ENCODE data around the gene SAMD10. TPM values are rescaled to one million over a fixed set of nuclear protein-coding genes. Genes with fewer than 3 reads are reported as not detected.

The SAMD10 gene
- polyA plus RNA-seq, 3 donors: 0.34 to 2.4 (median 0.67) TPM

DNA sequence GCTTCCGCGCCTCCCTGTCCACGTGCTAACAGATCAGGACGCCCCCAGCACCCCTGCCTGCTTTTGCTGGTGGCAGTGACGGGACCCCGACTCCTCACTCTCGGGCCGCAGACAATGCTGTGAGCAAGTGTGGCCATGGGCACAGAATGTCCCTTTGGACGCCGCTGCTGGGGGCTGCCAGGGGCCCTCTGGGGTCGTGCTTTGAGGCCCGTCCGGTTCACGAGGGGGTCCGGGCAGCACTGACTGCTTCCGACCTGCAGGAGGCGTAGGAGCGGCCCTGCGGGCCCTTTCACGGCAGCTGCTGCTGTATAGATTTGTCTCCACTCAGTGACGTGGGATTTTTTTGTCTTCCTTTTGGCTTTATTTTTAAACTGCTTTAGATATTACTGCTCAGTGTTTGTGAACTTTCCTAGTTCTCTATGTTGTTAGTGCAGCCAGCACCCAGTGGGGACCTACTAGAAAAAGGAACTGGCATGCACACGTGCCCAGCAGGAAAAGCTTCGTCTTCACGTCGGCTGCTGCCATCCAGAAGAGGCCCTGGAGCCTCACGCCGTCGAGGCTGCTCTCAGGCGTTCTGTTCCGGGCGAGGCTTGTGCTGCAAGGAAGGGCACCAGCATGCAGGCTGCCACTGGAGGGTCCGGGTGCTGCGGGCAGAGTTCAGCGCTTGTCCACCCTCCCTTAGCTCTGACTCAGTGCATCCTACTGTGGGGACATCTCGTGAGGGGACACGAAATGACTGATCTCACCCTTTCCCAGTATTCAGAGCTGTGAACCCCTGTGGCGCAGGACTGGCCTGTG lies 45.0 kb downstream of the SAMD10 start:
- peaks cover 13% of the 10 kb centered on the region for H3K4me1 Mint-ChIP-seq
- Histone ChIP-seq H3K9me3 (replicated peaks in 1 of 2; ENCODE audit: control insufficient read depth in 1 of 2, insufficient read depth in 1 of 2, low read length in 2 of 2) (no peaks in the 10 kb centered on the region), H3K27ac (ENCODE audit: low read depth in 1 of 2, low read length in 2 of 2) (peak overlapping the region in 1 of 2 donors; percentile 45), H3K4me2 (replicated peaks; ENCODE audit: extremely low read depth, low read length, poor library complexity, severe bottlenecking) (no peak overlapping the region), H3K4me1 (ENCODE audit: control insufficient read depth in 1 of 2, insufficient read depth in 2 of 2, low read length in 2 of 2) (peaks cover 4 to 9% of the 10 kb centered on the region in 2 donors), H2AFZ (ENCODE audit: insufficient read depth, low read depth, low read length, poor library complexity, severe bottlenecking) (no peak overlapping the region), H3K36me3 (replicated peaks in 1 of 2; ENCODE audit: control insufficient read depth in 1 of 2, insufficient read depth in 2 of 2, low read length in 2 of 2) (peaks cover 71 to 91% of the 10 kb centered on the region in 2 donors), H3K4me3 (replicated peaks in 1 of 3; ENCODE audit: low read depth in 2 of 3, low read length in 3 of 3) (no peak overlapping the region), H4K20me1 (ENCODE audit: insufficient read depth, low read length) (peaks cover 100% of the 10 kb centered on the region), H3K79me2 (ENCODE audit: insufficient read depth, low read length) (peaks cover 99% of the 10 kb centered on the region), H3K9ac (ENCODE audit: insufficient read depth, low read length, poor library complexity, severe bottlenecking) (no peak overlapping the region), H3K27me3 (ENCODE audit: control insufficient read depth in 2 of 2, insufficient read depth in 2 of 2, low read length in 2 of 2) (no peaks in the 10 kb centered on the region)
- H3K9me3 Mint-ChIP-seq: peaks cover 0 to 6% (median 0%) of the 10 kb centered on the region in 7 donors
- H3K4me3 Mint-ChIP-seq: no peak overlapping the region
- intact Hi-C loops (cut with micrococcal nuclease): no loop called here
- H3K27ac Mint-ChIP-seq: peak overlapping the region in 5 of 7 donors; percentile 7 to 75 (median 30)
- H3K27me3 Mint-ChIP-seq (ENCODE audit: low read depth in 3 of 3): peaks cover 0 to 3% (median 0%) of the 10 kb centered on the region in 3 donors
- 83% methylated on average over 32 of the region's 37 CpGs for WGBS (ENCODE audit: insufficient coverage)
- no peak for DNase-seq
- H3K36me3 Mint-ChIP-seq: peaks cover 58 to 86% of the 10 kb centered on the region in 2 donors
- TF ChIP-seq, protein P1, sequence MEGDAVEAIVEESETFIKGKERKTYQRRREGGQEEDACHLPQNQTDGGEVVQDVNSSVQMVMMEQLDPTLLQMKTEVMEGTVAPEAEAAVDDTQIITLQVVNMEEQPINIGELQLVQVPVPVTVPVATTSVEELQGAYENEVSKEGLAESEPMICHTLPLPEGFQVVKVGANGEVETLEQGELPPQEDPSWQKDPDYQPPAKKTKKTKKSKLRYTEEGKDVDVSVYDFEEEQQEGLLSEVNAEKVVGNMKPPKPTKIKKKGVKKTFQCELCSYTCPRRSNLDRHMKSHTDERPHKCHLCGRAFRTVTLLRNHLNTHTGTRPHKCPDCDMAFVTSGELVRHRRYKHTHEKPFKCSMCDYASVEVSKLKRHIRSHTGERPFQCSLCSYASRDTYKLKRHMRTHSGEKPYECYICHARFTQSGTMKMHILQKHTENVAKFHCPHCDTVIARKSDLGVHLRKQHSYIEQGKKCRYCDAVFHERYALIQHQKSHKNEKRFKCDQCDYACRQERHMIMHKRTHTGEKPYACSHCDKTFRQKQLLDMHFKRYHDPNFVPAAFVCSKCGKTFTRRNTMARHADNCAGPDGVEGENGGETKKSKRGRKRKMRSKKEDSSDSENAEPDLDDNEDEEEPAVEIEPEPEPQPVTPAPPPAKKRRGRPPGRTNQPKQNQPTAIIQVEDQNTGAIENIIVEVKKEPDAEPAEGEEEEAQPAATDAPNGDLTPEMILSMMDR (IDR thresholded peaks at IDR 0.05): peak; percentile 45

DNA sequence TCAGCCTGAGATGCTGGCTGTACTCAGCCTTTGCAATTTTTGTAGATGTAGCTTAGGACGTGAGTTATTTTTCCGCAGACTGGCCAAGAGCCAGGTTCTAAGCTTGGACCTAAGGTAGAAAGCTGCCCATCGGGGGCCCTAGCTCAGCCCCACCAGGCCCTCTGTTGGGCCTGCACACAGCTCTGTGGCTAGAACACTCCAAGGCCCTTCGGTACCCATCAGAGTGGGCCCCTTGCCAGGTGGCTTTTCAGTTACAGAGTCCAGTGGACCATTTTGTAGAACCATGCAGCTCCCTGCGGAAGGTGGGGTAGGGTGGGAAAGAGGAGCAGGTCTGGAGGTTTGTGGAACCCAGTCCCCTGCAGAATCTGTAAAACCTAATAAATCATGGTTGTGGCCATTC lies 45.8 kb downstream of the SAMD10 start:
- H3K4me1 Mint-ChIP-seq: peaks cover 13% of the 10 kb centered on the region
- H3K27me3 Mint-ChIP-seq (ENCODE audit: low read depth in 3 of 3): peaks cover 0 to 3% (median 0%) of the 10 kb centered on the region in 3 donors
- no peak overlapping the region for H2AFZ ChIP-seq (ENCODE audit: insufficient read depth, low read depth, low read length, poor library complexity, severe bottlenecking)
- peaks cover 78 to 96% of the 10 kb centered on the region in 2 donors for H3K36me3 ChIP-seq (replicated peaks in 1 of 2; ENCODE audit: control insufficient read depth in 1 of 2, insufficient read depth in 2 of 2, low read length in 2 of 2)
- H3K79me2 ChIP-seq (ENCODE audit: insufficient read depth, low read length): peaks cover 98% of the 10 kb centered on the region
- H3K4me3 Mint-ChIP-seq: no peak overlapping the region
- H3K4me3 ChIP-seq (replicated peaks in 1 of 3; ENCODE audit: low read depth in 2 of 3, low read length in 3 of 3): no peak overlapping the region
- H3K9ac ChIP-seq (ENCODE audit: insufficient read depth, low read length, poor library complexity, severe bottlenecking): no peak overlapping the region
- H3K9me3 ChIP-seq (replicated peaks in 1 of 2; ENCODE audit: control insufficient read depth in 1 of 2, insufficient read depth in 1 of 2, low read length in 2 of 2): no peaks in the 10 kb centered on the region
- peaks cover 0 to 6% (median 0%) of the 10 kb centered on the region in 7 donors for H3K9me3 Mint-ChIP-seq
- intact Hi-C loops (cut with micrococcal nuclease): no loop called here
- no peaks in the 10 kb centered on the region for H3K27me3 ChIP-seq (ENCODE audit: control insufficient read depth in 2 of 2, insufficient read depth in 2 of 2, low read length in 2 of 2)
- H3K36me3 Mint-ChIP-seq: peaks cover 65 to 93% of the 10 kb centered on the region in 2 donors
- H4K20me1 ChIP-seq (ENCODE audit: insufficient read depth, low read length): peaks cover 100% of the 10 kb centered on the region
- H3K27ac Mint-ChIP-seq: no peak overlapping the region
- DNase-seq: no peak
- no peak overlapping the region for H3K27ac ChIP-seq (ENCODE audit: low read depth in 1 of 2, low read length in 2 of 2)
- H3K4me2 ChIP-seq (replicated peaks; ENCODE audit: extremely low read depth, low read length, poor library complexity, severe bottlenecking): no peak overlapping the region
- peaks cover under 1 to 2% of the 10 kb centered on the region in 2 donors for H3K4me1 ChIP-seq (ENCODE audit: control insufficient read depth in 1 of 2, insufficient read depth in 2 of 2, low read length in 2 of 2)
- whole genome bisulfite sequencing (ENCODE audit: insufficient coverage): 91% methylated on average over 4 of the region's 5 CpGs
- TF ChIP-seq, protein P1 (IDR thresholded peaks at IDR 0.05): no peak
